IMR-90 (cell line): ENCODE results near the gene GLYAT. TPM values are rescaled to one million over a fixed set of nuclear protein-coding genes. Genes with fewer than 3 reads are reported as not detected.

Experiments used
- ATAC-seq: fragments of 200-7000 bp; cut with Tn5 transposase; 2 replicates; pipeline ENCODE4 v1.9.1; 2020; ENCODE audit warnings: low read depth, mild to moderate bottlenecking, moderate library complexity
- BruUV-seq: library from RNA; stranded (reverse); fragments of 400-500 nt; replicated peaks from 2 replicates; lab custom pipeline; 2021; lab: Mats Ljungman, UMichigan
- CTCF ChIA-PET: fragments of 300-600 bp; formaldehyde crosslinking; extraction: SDS; loops from one replicate; lab custom pipeline; 2021; ENCODE audit warnings: antibody characterized with exemption; lab: Yijun Ruan, JAX
- POLR2A ChIA-PET: fragments of 300-600 bp; sonication (Branson Sonifier 250); formaldehyde crosslinking; loops from one replicate; lab custom pipeline; 2022; ENCODE audit warnings: antibody characterized with exemption; ENCODE audit not compliant: unreplicated experiment; lab: Charles Lee
- DNase-seq: peaks from one replicate; pipeline ENCODE4 v3.0.0; 2013
- H2AFZ ChIP-seq: replicated peaks from 2 replicates; pipeline ENCODE3; 2013; ENCODE audit warnings: low read length, mild to moderate bottlenecking; ENCODE audit not compliant: poor library complexity
- H2AK5ac ChIP-seq: 2 replicates; pipeline ENCODE4 v1.6.1; 2013; ENCODE audit warnings: low read depth, low read length, inconsistent platforms
- H2AK9ac ChIP-seq: replicated peaks from 2 replicates; pipeline ENCODE3; 2013; ENCODE audit warnings: mild to moderate bottlenecking, low read depth, low read length, moderate library complexity; ENCODE audit not compliant: poor library complexity
- H2BK120ac ChIP-seq: 2 replicates; pipeline ENCODE4 v1.6.1; 2013; ENCODE audit warnings: low read depth, low read length, inconsistent platforms
- H2BK15ac ChIP-seq: 3 replicates; pipeline ENCODE4 v1.6.1; 2013; ENCODE audit warnings: low read depth, low read length, inconsistent platforms
- H2BK20ac ChIP-seq: 2 replicates; pipeline ENCODE4 v1.6.1; 2013; ENCODE audit warnings: low read depth, mild to moderate bottlenecking, inconsistent platforms, low read length, moderate library complexity
- H2BK5ac ChIP-seq: 2 replicates; pipeline ENCODE4 v1.6.1; 2013; ENCODE audit warnings: mild to moderate bottlenecking, low read depth, low read length, inconsistent platforms; ENCODE audit not compliant: poor library complexity, severe bottlenecking
- H3K14ac ChIP-seq: replicated peaks from 2 replicates; pipeline ENCODE4 v1.6.1; 2013; ENCODE audit warnings: low read depth, low read length, inconsistent platforms
- H3K18ac ChIP-seq: 2 replicates; pipeline ENCODE4 v1.6.1; 2013; ENCODE audit warnings: low read depth, low read length, control low read depth
- H3K23ac ChIP-seq: 2 replicates; pipeline ENCODE4 v1.6.1; 2013; ENCODE audit warnings: low read depth, low read length, inconsistent platforms
- H3K27ac ChIP-seq: 2 replicates; pipeline ENCODE4 v1.5.1; 2013; ENCODE audit warnings: mild to moderate bottlenecking, control low read depth, low read length; ENCODE audit not compliant: insufficient read depth
- H3K27me3 ChIP-seq: 2 replicates; pipeline ENCODE4 v1.6.1; 2013; ENCODE audit warnings: low read length; ENCODE audit not compliant: control insufficient read depth, insufficient read depth
- H3K36me3 ChIP-seq: 2 replicates; pipeline ENCODE4 v1.6.1; 2013; ENCODE audit warnings: low read length, mixed read lengths; ENCODE audit not compliant: control insufficient read depth, insufficient read depth
- H3K4ac ChIP-seq: 2 replicates; pipeline ENCODE4 v1.6.1; 2013; ENCODE audit warnings: low read depth, low read length, inconsistent platforms
- H3K4me1 ChIP-seq: 2 replicates; pipeline ENCODE4 v1.6.1; 2013; ENCODE audit warnings: low read length, mixed read lengths; ENCODE audit not compliant: control insufficient read depth, insufficient read depth
- H3K4me2 ChIP-seq: 2 replicates; pipeline ENCODE4 v1.6.1; 2013; ENCODE audit warnings: low read depth, mild to moderate bottlenecking, control low read depth, low read length, moderate library complexity
- H3K4me3 ChIP-seq: 2 replicates; pipeline ENCODE4 v1.5.1; 2013; ENCODE audit warnings: low read depth, mild to moderate bottlenecking, control low read depth, low read length, moderate library complexity; ENCODE audit not compliant: insufficient read depth
- H3K56ac ChIP-seq: 2 replicates; pipeline ENCODE4 v1.6.1; 2013; ENCODE audit warnings: low read length, inconsistent platforms; ENCODE audit not compliant: insufficient read depth; ENCODE audit errors: extremely low read depth
- H3K79me1 ChIP-seq, 2 experiments: 2 replicates each; pipeline ENCODE4 v1.6.1; 2013; ENCODE audit warnings: low read length in 2 of 2, inconsistent platforms in 1 of 2, low read depth in 1 of 2
- H3K9ac ChIP-seq: 2 replicates; pipeline ENCODE4 v1.6.1; 2013; ENCODE audit warnings: low read depth, low read length, control low read depth
- H3K9me1 ChIP-seq: 2 replicates; pipeline ENCODE4 v1.6.1; 2013; ENCODE audit warnings: low read length, inconsistent platforms; ENCODE audit not compliant: insufficient read depth
- H3K9me3 ChIP-seq: 2 replicates; pipeline ENCODE4 v1.6.1; 2013; ENCODE audit warnings: low read length; ENCODE audit not compliant: control insufficient read depth, insufficient read depth
- H4K20me1 ChIP-seq: 2 replicates; pipeline ENCODE4 v1.6.1; 2013; ENCODE audit warnings: low read length, inconsistent platforms; ENCODE audit not compliant: insufficient read depth
- H4K5ac ChIP-seq: 2 replicates; pipeline ENCODE4 v1.6.1; 2013; ENCODE audit warnings: mild to moderate bottlenecking, low read depth, low read length, control low read depth
- H4K8ac ChIP-seq, 2 experiments: 2 replicates each; pipeline ENCODE4 v1.6.1; 2013; ENCODE audit warnings: low read depth in 2 of 2, low read length in 2 of 2, control low read depth in 1 of 2, inconsistent platforms in 1 of 2
- H4K91ac ChIP-seq: 2 replicates; pipeline ENCODE4 v1.6.1; 2013; ENCODE audit warnings: low read depth, low read length, inconsistent platforms; ENCODE audit not compliant: insufficient read depth
- MAZ ChIP-seq: IDR thresholded peaks from 2 replicates; pipeline ENCODE4 v1.6.1; 2012; ENCODE audit warnings: low read depth, mild to moderate bottlenecking, low read length, improper control_type of control experiment, moderate library complexity, borderline replicate concordance
- RAD21 ChIP-seq: IDR thresholded peaks from 2 replicates; pipeline ENCODE4 v1.6.1; 2012; ENCODE audit warnings: low read length, improper control_type of control experiment
- SMC3 ChIP-seq: fragments of 150-350 bp; IDR thresholded peaks from 2 replicates; pipeline ENCODE4 v1.6.1; 2016; ENCODE audit warnings: low read depth, mild to moderate bottlenecking, antibody characterized with exemption, low read length, moderate library complexity
- WGBS, 2 experiments: methylation state at CpG; one replicate each; pipeline versions ENCODE4 v1.1.5 to v1.1.7; 2013; ENCODE audit warnings: missing lambda C conversion rate in 2 of 2; ENCODE audit not compliant: insufficient read length in 1 of 2; ENCODE audit errors: extremely low coverage in 2 of 2; 5-methylcytosine and 5-hydroxymethylcytosine counted together
- dilution Hi-C: fragments of 300-500 bp; cut with HindIII; formaldehyde crosslinking; loops from one replicate; pipeline ENCODE4 v1.14.3; 2018; ENCODE audit warnings: low sequenced_read_pairs; ENCODE audit not compliant: unreplicated experiment
- in situ Hi-C: fragments of 300-500 bp; cut with MboI; formaldehyde crosslinking; loops from 3 replicates; pipeline ENCODE4 v1.14.3; 2019; ENCODE audit warnings: low sequenced_read_pairs, inconsistent platforms, mixed read lengths
- intact Hi-C: fragments of 100-400 bp; cut with micrococcal nuclease; formaldehyde crosslinking; loops from 2 replicates; pipeline ENCODE4 v1.10.0; 2022
- polyA plus RNA-seq, 3 experiments: library from polyadenylated mRNA; depleted of rRNA; stranded (reverse); fragments of >200 nt; gene quantifications; 2 replicates each; pipeline ENCODE4 v1.2.3, GENCODE V29; 2012; ENCODE audit warnings: low replicate concordance in 1 of 3
- total RNA-seq: library from RNA; depleted of rRNA; stranded (reverse); fragments of >200 nt; gene quantifications from 2 replicates; pipeline ENCODE4 v1.2.3, GENCODE V29; 2012
- TF ChIP-seq, protein P1 (sequence below): conservative IDR thresholded peaks from 2 replicates; pipeline ENCODE4 v1.5.1; 2012; ENCODE audit warnings: mild to moderate bottlenecking, low read depth, low read length, improper control_type of control experiment

GLYAT gene
- total and polyA plus RNA-seq, 2 of the 4 experiments (the other 2 are of a cell fraction), result not detected

- Histone ChIP-seq H2BK15ac (no peak overlapping the region), H3K9ac (no peak overlapping the region), H2AK9ac (no peak overlapping the region), H2BK5ac (no peak overlapping the region), H3K36me3 (no peaks in the 10 kb centered on the region), H3K4me1 (no peaks in the 10 kb centered on the region), H3K27ac (no peak overlapping the region), H3K4me2 (no peak overlapping the region), H3K18ac (no peak overlapping the region), H2BK120ac (no peak overlapping the region), H4K5ac (no peak overlapping the region), H3K4me3 (no peak overlapping the region), H2AFZ (no peak overlapping the region), H4K91ac (no peak overlapping the region), H3K9me3 (no peaks in the 10 kb centered on the region), H2BK20ac (no peak overlapping the region), H3K14ac (no peak overlapping the region), H3K79me1 (no peaks in the 10 kb centered on the region), H4K8ac (no peak overlapping the region), H3K23ac (no peak overlapping the region), H3K27me3 (no peaks in the 10 kb centered on the region; the same call in 1 of the 2 replicates), H4K20me1 (no peaks in the 10 kb centered on the region), H3K9me1 (no peaks in the 10 kb centered on the region), H3K56ac (no peak overlapping the region), H3K4ac (no peak overlapping the region), H2AK5ac (no peak overlapping the region)
- dilution Hi-C loops, result no loop called here
- POLR2A ChIA-PET, result no interaction called here
- no TSS peak for BruUV-seq
- intact Hi-C loops, result no loop called here
- DNase-seq (no peak), ATAC-seq (no peak)
- WGBS, 2 experiments, result 24% methylated on average over 2 of the region's 3 CpGs; no CpG with 5 or more reads in 1 of the 2 experiments
- no peak for TF ChIP-seq RAD21
- TF ChIP-seq, protein P1, sequence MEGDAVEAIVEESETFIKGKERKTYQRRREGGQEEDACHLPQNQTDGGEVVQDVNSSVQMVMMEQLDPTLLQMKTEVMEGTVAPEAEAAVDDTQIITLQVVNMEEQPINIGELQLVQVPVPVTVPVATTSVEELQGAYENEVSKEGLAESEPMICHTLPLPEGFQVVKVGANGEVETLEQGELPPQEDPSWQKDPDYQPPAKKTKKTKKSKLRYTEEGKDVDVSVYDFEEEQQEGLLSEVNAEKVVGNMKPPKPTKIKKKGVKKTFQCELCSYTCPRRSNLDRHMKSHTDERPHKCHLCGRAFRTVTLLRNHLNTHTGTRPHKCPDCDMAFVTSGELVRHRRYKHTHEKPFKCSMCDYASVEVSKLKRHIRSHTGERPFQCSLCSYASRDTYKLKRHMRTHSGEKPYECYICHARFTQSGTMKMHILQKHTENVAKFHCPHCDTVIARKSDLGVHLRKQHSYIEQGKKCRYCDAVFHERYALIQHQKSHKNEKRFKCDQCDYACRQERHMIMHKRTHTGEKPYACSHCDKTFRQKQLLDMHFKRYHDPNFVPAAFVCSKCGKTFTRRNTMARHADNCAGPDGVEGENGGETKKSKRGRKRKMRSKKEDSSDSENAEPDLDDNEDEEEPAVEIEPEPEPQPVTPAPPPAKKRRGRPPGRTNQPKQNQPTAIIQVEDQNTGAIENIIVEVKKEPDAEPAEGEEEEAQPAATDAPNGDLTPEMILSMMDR, result no peak
- no peak for TF ChIP-seq SMC3
- TF ChIP-seq MAZ, result no peak
- CTCF ChIA-PET, result no interaction called here
- in situ Hi-C loops, result no loop called here
Measured at GRCh38 chr11:58773337-58773736, 41.6 kb upstream of the GLYAT start.
